Smooth muscle cell (in vitro differentiated cells): ENCODE results near the gene FBXL7. TPM values are rescaled to one million over a fixed set of nuclear protein-coding genes. Genes with fewer than 3 reads are reported as not detected.
A peak's percentile ranks its signal among the peaks of the same experiment; 100 is the strongest.

Experiments used
- DNase-seq: peaks from one replicate; lab custom pipeline; 2025; ENCODE audit not compliant: unreplicated experiment; lab: John Stamatoyannopoulos, UW
- H2AFZ ChIP-seq: fragments of 200-600 bp; sonication (generic); 2 replicates; pipeline ENCODE4 v1.6.0; 2016; ENCODE audit warnings: antibody characterized with exemption, low read depth, mild to moderate bottlenecking
- H3F3A ChIP-seq: fragments of 200-600 bp; sonication (generic); 2 replicates; pipeline ENCODE4 v1.6.0; 2017; ENCODE audit warnings: antibody characterized with exemption, low read depth
- H3K27ac ChIP-seq: fragments of 200-600 bp; sonication (generic); 2 replicates; pipeline ENCODE4 v1.5.1; 2016; ENCODE audit warnings: low read depth, mild to moderate bottlenecking
- H3K27me3 ChIP-seq: fragments of 200-600 bp; sonication (generic); 2 replicates; pipeline ENCODE4 v1.6.1; 2016; ENCODE audit warnings: low read depth, mild to moderate bottlenecking
- H3K36me3 ChIP-seq: fragments of 200-600 bp; sonication (generic); 2 replicates; pipeline ENCODE4 v1.5.1; 2016; ENCODE audit warnings: low read depth
- H3K4me1 ChIP-seq: fragments of 200-600 bp; sonication (generic); 2 replicates; pipeline ENCODE4 v1.5.1; 2016; ENCODE audit warnings: low read depth
- H3K4me2 ChIP-seq: fragments of 200-600 bp; sonication (generic); 2 replicates; pipeline ENCODE4 v1.6.0; 2016; ENCODE audit warnings: mild to moderate bottlenecking
- H3K4me3 ChIP-seq: fragments of 200-600 bp; sonication (generic); 2 replicates; pipeline ENCODE4 v1.5.1; 2016; ENCODE audit warnings: mild to moderate bottlenecking
- H3K79me2 ChIP-seq: fragments of 200-600 bp; sonication (generic); 2 replicates; pipeline ENCODE4 v1.6.0; 2016; ENCODE audit warnings: low read depth, mild to moderate bottlenecking
- H3K9ac ChIP-seq: fragments of 200-600 bp; sonication (generic); 2 replicates; pipeline ENCODE4 v1.6.0; 2016; ENCODE audit warnings: low read depth
- H3K9me3 ChIP-seq: fragments of 200-600 bp; sonication (generic); replicated peaks from 2 replicates; pipeline ENCODE4 v1.5.1; 2016; ENCODE audit warnings: low read depth
- H4K20me1 ChIP-seq: fragments of 200-600 bp; sonication (generic); 2 replicates; pipeline ENCODE4 v1.6.0; 2016; ENCODE audit warnings: low read depth
- CTCF ChIP-seq: fragments of 200-600 bp; sonication (generic); IDR thresholded peaks from 2 replicates; pipeline ENCODE4 v1.5.1; 2017; ENCODE audit warnings: borderline replicate concordance, mild to moderate bottlenecking, antibody characterized with exemption; ENCODE audit not compliant: insufficient read depth, poor library complexity, severe bottlenecking
- whole genome bisulfite sequencing: methylation state at CpG from one replicate; pipeline ENCODE4 v1.1.7; 2016; ENCODE audit warnings: low lambda C conversion rate; 5-methylcytosine and 5-hydroxymethylcytosine counted together
- polyA plus RNA-seq: library from polyadenylated mRNA; unstranded; fragments of >200 nt; fragmentation: Nextera tagmentation; extraction: Ambion mirVana; gene quantifications from 2 replicates; pipeline ENCODE4 v1.2.1, GENCODE V29; 2016
- total RNA-seq: library from RNA; depleted of rRNA; stranded (reverse); fragments of >200 nt; gene quantifications from 2 replicates; pipeline ENCODE4 v1.2.3, GENCODE V29; 2014

FBXL7 gene
- total and polyA plus RNA-seq, 2 experiments from 2014 or later, result 20.2 to 21.0 TPM

DNA sequence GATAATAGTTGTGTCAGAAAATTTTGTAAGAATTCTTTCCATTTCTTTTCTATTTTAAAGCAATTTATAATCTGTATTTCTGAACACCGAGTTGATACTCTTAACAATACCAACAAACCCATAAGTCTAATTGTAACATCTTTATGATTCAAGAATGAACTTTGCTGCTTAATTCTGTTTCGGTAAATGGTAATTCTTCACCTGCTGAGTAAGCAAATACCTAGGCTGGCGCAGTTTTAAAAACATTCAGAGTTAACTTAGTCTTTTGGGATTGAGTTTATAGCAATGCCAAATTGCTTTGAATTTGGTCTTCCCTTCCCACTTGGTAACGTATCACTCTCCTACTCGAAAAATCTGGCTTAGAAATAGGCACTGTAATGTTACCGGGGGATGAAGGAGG, 456.6 kb downstream of the FBXL7 start:
- Histone ChIP-seq H3K4me1 (peaks cover 4% of the 10 kb centered on the region), H3K79me2 (no peaks in the 10 kb centered on the region), H3K27ac (no peak overlapping the region), H3K36me3 (no peaks in the 10 kb centered on the region), H3K4me2 (no peak overlapping the region), H3K9ac (no peak overlapping the region), H3K27me3 (no peaks in the 10 kb centered on the region), H4K20me1 (no peaks in the 10 kb centered on the region), H3K4me3 (no peak overlapping the region), H2AFZ (no peak overlapping the region), H3F3A (no peaks in the 10 kb centered on the region), H3K9me3 (no peaks in the 10 kb centered on the region)
- no peak for TF ChIP-seq CTCF
- no peak for DNase-seq
- WGBS, result 96% methylated on average over 6 of the region's 6 CpGs

DNA sequence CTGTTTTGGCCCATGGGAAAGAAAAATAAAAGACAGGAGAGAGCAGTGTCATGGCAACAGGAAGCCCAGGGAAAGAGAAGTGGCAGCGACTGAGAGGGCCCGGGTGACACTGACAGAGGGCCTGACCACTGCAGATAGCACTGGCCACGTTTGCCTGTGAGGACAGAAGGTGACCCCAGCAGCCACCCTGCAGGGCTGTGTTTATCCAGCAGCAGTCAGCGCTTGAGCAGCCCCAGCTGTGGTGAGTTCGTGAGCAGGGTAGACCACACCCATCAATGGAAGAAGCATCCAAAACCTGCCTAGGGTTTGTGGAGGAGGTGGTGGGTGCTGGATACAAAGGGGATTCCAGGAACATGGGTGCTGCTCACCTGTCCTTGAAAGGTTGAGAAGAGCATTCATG, 457.1 kb downstream of the FBXL7 start:
- no peak for TF ChIP-seq CTCF
- H3K36me3 ChIP-seq, result no peaks in the 10 kb centered on the region

DNA sequence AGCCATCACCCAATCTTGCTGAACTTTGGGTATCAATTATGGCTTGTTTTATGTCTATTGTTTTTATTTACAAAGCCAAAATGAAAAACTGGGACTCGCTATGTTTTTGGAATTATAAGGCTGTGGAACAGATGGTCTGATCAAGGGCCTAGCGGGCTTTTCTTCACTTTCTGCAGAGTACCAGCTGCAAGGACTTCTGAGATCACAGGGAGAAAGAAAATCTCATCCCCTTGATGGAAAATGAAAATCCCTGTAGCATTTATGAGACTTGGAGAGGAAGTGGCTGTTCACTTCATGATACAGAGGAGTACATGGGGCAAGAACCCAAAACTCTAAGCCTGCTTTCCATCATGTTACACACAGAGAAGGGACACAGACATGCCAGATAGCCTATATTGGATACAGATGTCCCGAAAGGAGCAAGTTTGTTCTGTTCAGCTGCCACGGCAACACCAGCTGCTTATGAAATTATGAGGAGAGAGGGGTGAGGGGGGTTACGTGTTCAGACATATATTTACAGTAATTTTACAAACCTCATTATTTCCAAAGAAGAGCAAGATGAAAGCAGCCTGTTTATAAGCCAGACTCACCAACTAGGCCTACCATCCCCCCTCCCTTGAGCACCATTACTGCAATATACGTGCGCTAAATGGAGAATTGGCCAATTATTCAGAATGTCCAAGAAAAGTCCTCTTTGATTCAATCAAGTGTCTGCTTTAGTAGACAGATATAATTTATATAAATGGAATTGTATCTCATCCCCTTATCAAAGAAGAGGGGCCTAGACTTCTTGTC, 459.6 kb downstream of the FBXL7 start:
- 35% methylated on average over 7 of the region's 7 CpGs for WGBS
- no peak overlapping the region for H3K4me2 ChIP-seq
- no peak for TF ChIP-seq CTCF
- no peak overlapping the region for H3K9ac ChIP-seq
- H3K79me2 ChIP-seq, result no peaks in the 10 kb centered on the region
- peaks cover 4% of the 10 kb centered on the region for H3K4me1 ChIP-seq
- H4K20me1 ChIP-seq, result no peaks in the 10 kb centered on the region
- DNase-seq, result no peak
- H3K36me3 ChIP-seq, result no peaks in the 10 kb centered on the region
- no peak overlapping the region for H3K4me3 ChIP-seq
- peak overlapping the region; percentile 39 for H3K27ac ChIP-seq
- no peaks in the 10 kb centered on the region for H3K9me3 ChIP-seq
- H2AFZ ChIP-seq, result no peak overlapping the region
- H3F3A ChIP-seq, result no peaks in the 10 kb centered on the region
- no peaks in the 10 kb centered on the region for H3K27me3 ChIP-seq

More for the DNA sequence above, 457.1 kb downstream of the FBXL7 start:
- H3K9ac ChIP-seq, result no peak overlapping the region
- no peak overlapping the region for H3K4me2 ChIP-seq
- H3K4me1 ChIP-seq, result peaks cover 4% of the 10 kb centered on the region
- no peaks in the 10 kb centered on the region for H3K9me3 ChIP-seq
- no peak overlapping the region for H3K27ac ChIP-seq
- DNase-seq, result no peak
- H3K4me3 ChIP-seq, result no peak overlapping the region
- H3F3A ChIP-seq, result no peaks in the 10 kb centered on the region
- no peaks in the 10 kb centered on the region for H3K27me3 ChIP-seq
- H4K20me1 ChIP-seq, result no peaks in the 10 kb centered on the region
- WGBS, result 90% methylated on average over 5 of the region's 5 CpGs
- no peak overlapping the region for H2AFZ ChIP-seq
- H3K79me2 ChIP-seq, result no peaks in the 10 kb centered on the region
